ENCODE measurements around the gene TNPO1.

- TF ChIP-seq CTCF (IDR thresholded peaks at IDR 0.05; ENCODE audit: low read depth, low read length, missing input control) (no peak), EGR1 (IDR thresholded peaks at IDR 0.05; ENCODE audit: low read depth in 2 of 2) (no peak), YY1 (IDR thresholded peaks at IDR 0.05) (no peak), MAX (IDR thresholded peaks at IDR 0.05) (no peak), RAD21 (IDR thresholded peaks at IDR 0.05) (no peak), REST (IDR thresholded peaks at IDR 0.05) (no peak), SP1 (IDR thresholded peaks at IDR 0.05) (no peak), JUND (IDR thresholded peaks at IDR 0.05) (no peak), TAF1 (conservative IDR thresholded peaks at IDR 0.05) (no peak), RXRA (IDR thresholded peaks at IDR 0.05) (no peak), FOXA1 (IDR thresholded peaks at IDR 0.05) (no peak)
- TF ChIP-seq, protein P1, sequence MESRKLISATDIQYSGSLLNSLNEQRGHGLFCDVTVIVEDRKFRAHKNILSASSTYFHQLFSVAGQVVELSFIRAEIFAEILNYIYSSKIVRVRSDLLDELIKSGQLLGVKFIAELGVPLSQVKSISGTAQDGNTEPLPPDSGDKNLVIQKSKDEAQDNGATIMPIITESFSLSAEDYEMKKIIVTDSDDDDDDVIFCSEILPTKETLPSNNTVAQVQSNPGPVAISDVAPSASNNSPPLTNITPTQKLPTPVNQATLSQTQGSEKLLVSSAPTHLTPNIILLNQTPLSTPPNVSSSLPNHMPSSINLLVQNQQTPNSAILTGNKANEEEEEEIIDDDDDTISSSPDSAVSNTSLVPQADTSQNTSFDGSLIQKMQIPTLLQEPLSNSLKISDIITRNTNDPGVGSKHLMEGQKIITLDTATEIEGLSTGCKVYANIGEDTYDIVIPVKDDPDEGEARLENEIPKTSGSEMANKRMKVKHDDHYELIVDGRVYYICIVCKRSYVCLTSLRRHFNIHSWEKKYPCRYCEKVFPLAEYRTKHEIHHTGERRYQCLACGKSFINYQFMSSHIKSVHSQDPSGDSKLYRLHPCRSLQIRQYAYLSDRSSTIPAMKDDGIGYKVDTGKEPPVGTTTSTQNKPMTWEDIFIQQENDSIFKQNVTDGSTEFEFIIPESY (IDR thresholded peaks at IDR 0.05) = no peak
Observed at GRCh38 chr5:72921886-72922285, 105.4 kb downstream of the TNPO1 start.
